H1 (cell line): Measurements from ENCODE around the gene OR2V2.

ENCODE experiments used
- BRCA1 ChIP-seq: IDR thresholded peaks from 2 replicates; pipeline ENCODE4 v1.6.1; 2012; ENCODE audit warnings: low read depth, low read length, improper control_type of control experiment
- EP300 ChIP-seq, 2 experiments: IDR thresholded peaks; 1 replicate in 1 of 2; 2 replicates in 1 of 2; pipeline ENCODE4 v1.6.1; 2011 to 2012; ENCODE audit warnings: low read depth in 2 of 2, low read length in 2 of 2, mild to moderate bottlenecking in 2 of 2, borderline replicate concordance in 1 of 2, inconsistent platforms in 1 of 2, moderate library complexity in 1 of 2
- HDAC6 ChIP-seq: IDR thresholded peaks from one replicate; pipeline ENCODE4 v1.7.1; 2012; ENCODE audit warnings: low read depth, mild to moderate bottlenecking, inconsistent platforms, low read length, moderate library complexity
- JUND ChIP-seq: IDR thresholded peaks from 2 replicates; pipeline ENCODE4 v1.6.1; 2011; ENCODE audit warnings: mild to moderate bottlenecking, improper control_type of control experiment, low read length
- KDM1A ChIP-seq: fragments of 200-600, 300-600 bp; sonication (generic); IDR thresholded peaks from 2 replicates; pipeline ENCODE4 v1.7.1; 2016; ENCODE audit warnings: mild to moderate bottlenecking, low read length, borderline replicate concordance
- MAFK ChIP-seq: IDR thresholded peaks from 2 replicates; pipeline ENCODE4 v1.6.1; 2012; ENCODE audit warnings: low read depth, mild to moderate bottlenecking, improper control_type of control experiment, low read length
- NANOG ChIP-seq: IDR thresholded peaks from 2 replicates; pipeline ENCODE4 v1.6.1; 2011; ENCODE audit warnings: low read length, low read depth, mild to moderate bottlenecking, inconsistent platforms; ENCODE audit not compliant: insufficient read depth, poor library complexity, severe bottlenecking
- POLR2AphosphoS5 ChIP-seq: IDR thresholded peaks from 2 replicates; pipeline ENCODE4 v1.6.1; 2011; ENCODE audit warnings: low read depth, low read length
- RAD21 ChIP-seq, 2 experiments: IDR thresholded peaks in 1 of 2; conservative IDR thresholded peaks in 1 of 2; 2 replicates each; pipeline ENCODE4 v1.6.1; 2011; ENCODE audit warnings: low read depth in 2 of 2, low read length in 2 of 2, improper control_type of control experiment in 1 of 2, inconsistent platforms in 1 of 2, mild to moderate bottlenecking in 1 of 2, moderate library complexity in 1 of 2
- SIN3A ChIP-seq, 2 experiments: IDR thresholded peaks in 1 of 2; conservative IDR thresholded peaks in 1 of 2; 2 replicates each; pipeline ENCODE4 v1.6.1; 2011 to 2012; ENCODE audit warnings: low read length in 2 of 2, improper control_type of control experiment in 1 of 2, low read depth in 1 of 2, mild to moderate bottlenecking in 1 of 2
- SIX5 ChIP-seq: IDR thresholded peaks from 2 replicates; pipeline ENCODE4 v1.6.1; 2011; ENCODE audit warnings: mild to moderate bottlenecking, low read depth, low read length
- TF ChIP-seq, protein P1 (sequence below), 3 experiments: IDR thresholded peaks; 1 replicate in 2 of 3; 2 replicates in 1 of 3; pipeline versions ENCODE4 v1.5.1 to v1.6.1; 2011; ENCODE audit warnings: low read length in 3 of 3, mild to moderate bottlenecking in 3 of 3, inconsistent platforms in 2 of 3, low read depth in 1 of 3, moderate library complexity in 1 of 3; ENCODE audit not compliant: insufficient read depth in 1 of 3; ENCODE audit errors: control extremely low read depth in 1 of 3
- TF ChIP-seq, protein P2 (sequence below): IDR thresholded peaks from 2 replicates; pipeline ENCODE4 v1.6.1; 2011; ENCODE audit warnings: low read depth, mild to moderate bottlenecking, low read length; ENCODE audit not compliant: insufficient read depth

DNA sequence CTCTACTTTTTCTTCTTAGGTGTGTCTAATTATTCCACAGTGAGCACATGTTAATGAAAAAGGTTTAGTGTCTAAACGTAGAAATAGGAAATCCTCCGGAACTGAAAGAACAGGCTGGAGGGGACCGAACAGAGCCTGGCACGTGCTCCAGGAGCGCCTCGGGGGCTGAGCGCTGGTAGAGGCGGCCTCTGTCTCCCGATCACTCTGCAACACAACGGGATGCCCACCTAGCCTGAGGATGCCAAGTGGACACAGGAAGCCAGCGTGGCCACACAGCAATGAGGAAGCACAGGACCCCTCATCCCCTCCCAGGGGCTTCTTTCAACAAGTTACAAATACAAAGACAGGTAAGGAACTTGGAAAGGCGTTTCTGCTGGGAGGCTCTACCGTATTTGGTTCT, 38.2 kb downstream of the OR2V2 start:
- TF ChIP-seq, protein P1, sequence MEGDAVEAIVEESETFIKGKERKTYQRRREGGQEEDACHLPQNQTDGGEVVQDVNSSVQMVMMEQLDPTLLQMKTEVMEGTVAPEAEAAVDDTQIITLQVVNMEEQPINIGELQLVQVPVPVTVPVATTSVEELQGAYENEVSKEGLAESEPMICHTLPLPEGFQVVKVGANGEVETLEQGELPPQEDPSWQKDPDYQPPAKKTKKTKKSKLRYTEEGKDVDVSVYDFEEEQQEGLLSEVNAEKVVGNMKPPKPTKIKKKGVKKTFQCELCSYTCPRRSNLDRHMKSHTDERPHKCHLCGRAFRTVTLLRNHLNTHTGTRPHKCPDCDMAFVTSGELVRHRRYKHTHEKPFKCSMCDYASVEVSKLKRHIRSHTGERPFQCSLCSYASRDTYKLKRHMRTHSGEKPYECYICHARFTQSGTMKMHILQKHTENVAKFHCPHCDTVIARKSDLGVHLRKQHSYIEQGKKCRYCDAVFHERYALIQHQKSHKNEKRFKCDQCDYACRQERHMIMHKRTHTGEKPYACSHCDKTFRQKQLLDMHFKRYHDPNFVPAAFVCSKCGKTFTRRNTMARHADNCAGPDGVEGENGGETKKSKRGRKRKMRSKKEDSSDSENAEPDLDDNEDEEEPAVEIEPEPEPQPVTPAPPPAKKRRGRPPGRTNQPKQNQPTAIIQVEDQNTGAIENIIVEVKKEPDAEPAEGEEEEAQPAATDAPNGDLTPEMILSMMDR (IDR thresholded peaks at IDR 0.05; ENCODE audit: control extremely low read depth in 1 of 3, insufficient read depth in 1 of 3, low read depth in 1 of 3, low read length in 3 of 3) = no peak
- TF ChIP-seq EP300 (IDR thresholded peaks at IDR 0.05; ENCODE audit: borderline replicate concordance in 1 of 2, low read depth in 2 of 2, low read length in 2 of 2) = no peak
- no peak for TF ChIP-seq SIN3A (conservative IDR thresholded peaks at IDR 0.05 in 1 of 2, IDR thresholded peaks at IDR 0.05 in 1 of 2; ENCODE audit: low read depth in 1 of 2, low read length in 2 of 2)
- TF ChIP-seq RAD21 (IDR thresholded peaks at IDR 0.05 in 1 of 2, conservative IDR thresholded peaks at IDR 0.05 in 1 of 2; ENCODE audit: low read depth in 2 of 2, low read length in 2 of 2) = no peak
- TF ChIP-seq JUND = no peak
- no peak for TF ChIP-seq SIX5
- no peak for TF ChIP-seq KDM1A
- no peak for TF ChIP-seq NANOG
- TF ChIP-seq MAFK = no peak
- TF ChIP-seq HDAC6 = no peak
- no peak for TF ChIP-seq POLR2AphosphoS5
- TF ChIP-seq BRCA1 = no peak
- TF ChIP-seq, protein P2, sequence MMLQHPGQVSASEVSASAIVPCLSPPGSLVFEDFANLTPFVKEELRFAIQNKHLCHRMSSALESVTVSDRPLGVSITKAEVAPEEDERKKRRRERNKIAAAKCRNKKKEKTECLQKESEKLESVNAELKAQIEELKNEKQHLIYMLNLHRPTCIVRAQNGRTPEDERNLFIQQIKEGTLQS = no peak
